ENCODE data around the gene NAE1. TPM values are rescaled to one million over a fixed set of nuclear protein-coding genes. Genes with fewer than 3 reads are reported as not detected.
"Not testable (repeated sequence)": the region's sequence is repeated elsewhere in the genome, so short reads cannot be mapped to it uniquely, and the experiment has no call there.

The NAE1 gene
- total RNA-seq, 1 experiment from 2014 or later: 123 TPM

- H2AFZ ChIP-seq (ENCODE audit: low read depth, low read length, poor library complexity, severe bottlenecking); H3K27ac ChIP-seq (ENCODE audit: low read depth, low read length); POLR2A ChIA-PET; H3K79me2 ChIP-seq (ENCODE audit: insufficient read depth, low read length); DNase-seq (ENCODE audit: low read depth, low spot score); RAD21 ChIA-PET (ENCODE audit: low non-redundant PET in 1 of 2, low total read pairs in 2 of 2, uncharacterized antibody in 2 of 2, unreplicated experiment in 2 of 2); H3K9me3 ChIP-seq (ENCODE audit: control insufficient read depth in 1 of 2, insufficient read depth in 1 of 2, low read depth in 1 of 2, low read length in 2 of 2); ATAC-seq; H3K4me2 ChIP-seq (ENCODE audit: low read length); H3K27me3 ChIP-seq (ENCODE audit: insufficient read depth, low read length); H3K9me2 ChIP-seq (ENCODE audit: insufficient read depth); H4K20me1 ChIP-seq (ENCODE audit: insufficient read depth); H3K4me3 ChIP-seq (replicated peaks in 1 of 2; ENCODE audit: low read depth in 1 of 2, low read length in 2 of 2); H3K9ac ChIP-seq (ENCODE audit: low read length); BruUV-seq (replicated peaks); H3K36me3 ChIP-seq (ENCODE audit: control insufficient read depth in 1 of 2, insufficient read depth in 2 of 2, low read length in 2 of 2): not testable (repeated sequence)
- H3K4me1 ChIP-seq (ENCODE audit: control insufficient read depth in 1 of 2, insufficient read depth in 2 of 2, low read length in 2 of 2): peaks cover 12 to 27% of the 10 kb centered on the region in 2 experiments
- CTCF ChIA-PET: interaction anchor here (1.4 to 5.2 kb wide), 3 partner anchors 41 to 465 kb away, joined by 4 to 32 read pairs (median 4); partner anchors contain the start of gene NAE1
- intact Hi-C loops (cut with micrococcal nuclease): loop anchor here (5.0 kb wide), 1 partner anchor 309 kb away; no protein-coding TSS in a partner anchor
These were observed 40.6 kb upstream of the NAE1 start for GRCh38 chr16:66871363-66871762.

GRCh38 chr16:66869424-66869823, 38.6 kb upstream of the NAE1 start:
- Histone ChIP-seq H3K27ac (ENCODE audit: low read depth, low read length) (no peak overlapping the region), H3K79me2 (ENCODE audit: insufficient read depth, low read length) (no peaks in the 10 kb centered on the region), H3K9me3 (ENCODE audit: control insufficient read depth in 1 of 2, insufficient read depth in 1 of 2, low read depth in 1 of 2, low read length in 2 of 2) (no peaks in the 10 kb centered on the region), H3K36me3 (ENCODE audit: control insufficient read depth in 1 of 2, insufficient read depth in 2 of 2, low read length in 2 of 2) (no peaks in the 10 kb centered on the region), H3K4me2 (ENCODE audit: low read length) (no peak overlapping the region), H3K27me3 (ENCODE audit: insufficient read depth, low read length) (no peaks in the 10 kb centered on the region), H2AFZ (ENCODE audit: low read depth, low read length, poor library complexity, severe bottlenecking) (no peak overlapping the region), H3K4me3 (replicated peaks in 1 of 2; ENCODE audit: low read depth in 1 of 2, low read length in 2 of 2) (no peak overlapping the region), H3K9me2 (ENCODE audit: insufficient read depth) (no peaks in the 10 kb centered on the region), H3K9ac (ENCODE audit: low read length) (no peak overlapping the region), H3K4me1 (ENCODE audit: control insufficient read depth in 1 of 2, insufficient read depth in 2 of 2, low read length in 2 of 2) (peaks cover 11 to 21% of the 10 kb centered on the region in 2 experiments), H4K20me1 (ENCODE audit: insufficient read depth) (no peaks in the 10 kb centered on the region)
- RAD21 ChIA-PET (ENCODE audit: low non-redundant PET in 1 of 2, low total read pairs in 2 of 2, uncharacterized antibody in 2 of 2, unreplicated experiment in 2 of 2): no interaction called here
- DNase-seq (ENCODE audit: low read depth, low spot score): no peak
- BruUV-seq (replicated peaks): no TSS peak
- CTCF ChIA-PET: interaction anchor here (1.0 to 5.2 kb wide), 5 partner anchors 11 to 463 kb away, joined by 3 to 32 read pairs (median 12); partner anchors contain the start of genes NAE1 and PDP2
- intact Hi-C loops (cut with micrococcal nuclease): loop anchor here (5.0 kb wide), 1 partner anchor 127 kb away; no protein-coding TSS in a partner anchor
- TF ChIP-seq MAX (IDR thresholded peaks at IDR 0.05): no peak
- no peak for TF ChIP-seq EZH2 (IDR thresholded peaks at IDR 0.05)
- no peak for TF ChIP-seq ELF1 (IDR thresholded peaks at IDR 0.05; ENCODE audit: borderline replicate concordance, low read depth)
- POLR2A ChIA-PET: interaction anchor here (0.9 kb wide), 1 partner anchor 39 kb away, joined by 4 read pairs; no protein-coding TSS in a partner anchor
- no peak for ATAC-seq
